ENCODE data around the gene ATP13A1.
"Not testable (repeated sequence)": the region's sequence is repeated elsewhere in the genome, so short reads cannot be mapped to it uniquely, and the experiment has no call there.

The ATP13A1 gene

GRCh38 chr19:19602713-19603324 is 60.7 kb downstream of the ATP13A1 start:
- no peak for ATAC-seq
- TF ChIP-seq ESRRG (CRISPR knock-in tag; IDR thresholded peaks at IDR 0.05) (no peak), ISL1 (CRISPR knock-in tag; IDR thresholded peaks at IDR 0.05) (no peak), ZFP30 (CRISPR knock-in tag; IDR thresholded peaks at IDR 0.05) (no peak), SNAI2 (CRISPR knock-in tag; IDR thresholded peaks at IDR 0.05) (no peak), ZNF565 (CRISPR knock-in tag; conservative IDR thresholded peaks at IDR 0.05; ENCODE audit: low read depth) (no peak), GLIS3 (CRISPR knock-in tag; IDR thresholded peaks at IDR 0.05) (no peak), CSDC2 (CRISPR knock-in tag; IDR thresholded peaks at IDR 0.05) (no peak), PATZ1 (CRISPR knock-in tag; IDR thresholded peaks at IDR 0.05; ENCODE audit: borderline replicate concordance) (no peak), ARNTL (CRISPR knock-in tag; IDR thresholded peaks at IDR 0.05; ENCODE audit: borderline replicate concordance, low read depth) (no peak), RARB (CRISPR knock-in tag; IDR thresholded peaks at IDR 0.05) (no peak), CREB5 (CRISPR knock-in tag; IDR thresholded peaks at IDR 0.05; ENCODE audit: low read depth) (no peak), ZFP3 (CRISPR knock-in tag; IDR thresholded peaks at IDR 0.05) (no peak), OSR1 (CRISPR knock-in tag; IDR thresholded peaks at IDR 0.05) (no peak), ZC3H10 (CRISPR knock-in tag; IDR thresholded peaks at IDR 0.05) (no peak), ZNF8 (CRISPR knock-in tag; IDR thresholded peaks at IDR 0.05) (no peak), BACH2 (CRISPR knock-in tag; IDR thresholded peaks at IDR 0.05; ENCODE audit: borderline replicate concordance) (no peak), PPARA (CRISPR knock-in tag; IDR thresholded peaks at IDR 0.05; ENCODE audit: borderline replicate concordance) (no peak), POU6F1 (CRISPR knock-in tag; IDR thresholded peaks at IDR 0.05; ENCODE audit: borderline replicate concordance, low read depth) (no peak), TSHZ2 (CRISPR knock-in tag; IDR thresholded peaks at IDR 0.05) (no peak), CSRNP3 (CRISPR knock-in tag; IDR thresholded peaks at IDR 0.05) (no peak)

- no peak for ATAC-seq
- TF ChIP-seq RARB (CRISPR knock-in tag; IDR thresholded peaks at IDR 0.05), result no peak
Observed at GRCh38 chr19:19602136-19602712, 61.3 kb downstream of the ATP13A1 start.

GRCh38 chr19:19600793-19601330 is 62.6 kb downstream of the ATP13A1 start:
- ATAC-seq, result no peak
- TF ChIP-seq ZC3H10 (CRISPR knock-in tag; IDR thresholded peaks at IDR 0.05) (no peak), GLIS3 (CRISPR knock-in tag; IDR thresholded peaks at IDR 0.05) (no peak), ZNF70 (CRISPR knock-in tag; IDR thresholded peaks at IDR 0.05) (no peak), SNAI2 (CRISPR knock-in tag; IDR thresholded peaks at IDR 0.05) (no peak), ISL1 (CRISPR knock-in tag; IDR thresholded peaks at IDR 0.05) (no peak)

- ATAC-seq, result not testable (repeated sequence)
Observed at GRCh38 chr19:19598728-19599451, 64.6 kb downstream of the ATP13A1 start.
